ENCODE data around the gene SMPDL3B. TPM values are rescaled to one million over a fixed set of nuclear protein-coding genes. Genes with fewer than 3 reads are reported as not detected.
"Not testable (repeated sequence)": the region's sequence is repeated elsewhere in the genome, so short reads cannot be mapped to it uniquely, and the experiment has no call there.

Gene SMPDL3B
- polyA plus RNA-seq, 2 donors, result 0.59 to 0.98 TPM

- WGBS, 2 donors, result 71 to 76% methylated on average over 1 of the region's 1 CpG
- Histone ChIP-seq H3K9me3 (ENCODE audit: control insufficient read depth in 2 of 2, insufficient read depth in 1 of 2, low read depth in 1 of 2, low read length in 1 of 2) (no peaks in the 10 kb centered on the region), H3K36me3 (ENCODE audit: control insufficient read depth in 2 of 2, insufficient read depth in 2 of 2, low read length in 1 of 2) (no peaks in the 10 kb centered on the region), H3K4me1 (ENCODE audit: control insufficient read depth in 2 of 2, insufficient read depth in 2 of 2, low read length in 1 of 2) (no peaks in the 10 kb centered on the region), H3K27ac (ENCODE audit: low read depth in 2 of 2, low read length in 1 of 2) (no peak overlapping the region), H3K4me3 (ENCODE audit: low read depth in 1 of 2, low read length in 2 of 2) (no peak overlapping the region), H3K27me3 (ENCODE audit: control insufficient read depth in 1 of 2, insufficient read depth in 2 of 2, low read length in 2 of 2) (no peaks in the 10 kb centered on the region)
These were observed 44.5 kb downstream of the SMPDL3B start for GRCh38 chr1:27979151-27979858.

GRCh38 chr1:27979859-27980201 is 45.0 kb downstream of the SMPDL3B start:
- Histone ChIP-seq H3K9me3 (ENCODE audit: control insufficient read depth in 2 of 2, insufficient read depth in 1 of 2, low read depth in 1 of 2, low read length in 1 of 2) (no peaks in the 10 kb centered on the region), H3K36me3 (ENCODE audit: control insufficient read depth in 2 of 2, insufficient read depth in 2 of 2, low read length in 1 of 2) (no peaks in the 10 kb centered on the region), H3K4me1 (ENCODE audit: control insufficient read depth in 2 of 2, insufficient read depth in 2 of 2, low read length in 1 of 2) (no peaks in the 10 kb centered on the region), H3K27ac (ENCODE audit: low read depth in 2 of 2, low read length in 1 of 2) (no peak overlapping the region), H3K4me3 (ENCODE audit: low read depth in 1 of 2, low read length in 2 of 2) (no peak overlapping the region), H3K27me3 (ENCODE audit: control insufficient read depth in 1 of 2, insufficient read depth in 2 of 2, low read length in 2 of 2) (no peaks in the 10 kb centered on the region)
- WGBS, 2 donors, result 29 to 30% methylated on average over 2 of the region's 2 CpGs

DNA sequence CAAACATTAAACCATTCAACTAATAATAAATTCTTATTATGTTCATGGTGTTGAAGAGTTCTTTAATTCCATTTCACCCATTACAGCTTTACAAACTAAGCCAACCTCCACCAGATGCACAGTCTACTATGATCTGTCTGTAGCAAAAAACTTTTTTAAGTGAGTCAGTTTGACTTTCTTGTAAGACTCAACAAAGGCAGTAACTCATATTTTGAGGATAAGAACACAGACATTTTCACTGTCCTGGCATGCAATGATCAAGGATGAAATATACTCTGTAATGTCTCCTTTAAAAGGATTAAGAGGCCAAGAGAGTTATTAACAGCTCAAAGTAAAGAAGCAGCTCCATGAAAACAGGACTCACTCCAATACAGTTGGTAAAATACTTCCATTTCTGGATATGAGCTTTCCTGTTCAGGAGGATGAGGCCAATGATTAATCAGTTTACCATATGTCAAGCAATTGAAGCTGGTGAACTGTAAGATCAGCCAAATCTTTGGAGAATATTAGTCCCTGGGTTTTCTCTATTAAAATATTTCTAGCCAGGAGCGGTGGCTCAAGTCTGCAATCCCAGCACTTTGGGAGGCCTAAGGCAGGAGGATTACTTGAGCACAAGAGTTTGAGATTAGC is 45.5 kb downstream of the SMPDL3B start:
- H3K9me3 ChIP-seq (ENCODE audit: control insufficient read depth in 2 of 2, insufficient read depth in 1 of 2, low read depth in 1 of 2, low read length in 1 of 2), result no peaks in the 10 kb centered on the region
- H3K4me1 ChIP-seq (ENCODE audit: control insufficient read depth in 2 of 2, insufficient read depth in 2 of 2, low read length in 1 of 2), result no peaks in the 10 kb centered on the region
- H3K27me3 ChIP-seq (ENCODE audit: control insufficient read depth in 1 of 2, insufficient read depth in 2 of 2, low read length in 2 of 2), result no peaks in the 10 kb centered on the region
- WGBS, 2 donors, result 83 to 87% methylated on average over 1 of the region's 1 CpG
- H3K27ac ChIP-seq (ENCODE audit: low read depth in 2 of 2, low read length in 1 of 2), result no peak overlapping the region
- H3K36me3 ChIP-seq (ENCODE audit: control insufficient read depth in 2 of 2, insufficient read depth in 2 of 2, low read length in 1 of 2), result peaks cover 0 to 2% of the 10 kb centered on the region in 2 donors
- H3K4me3 ChIP-seq (ENCODE audit: low read depth in 1 of 2, low read length in 2 of 2), result no peak overlapping the region

DNA sequence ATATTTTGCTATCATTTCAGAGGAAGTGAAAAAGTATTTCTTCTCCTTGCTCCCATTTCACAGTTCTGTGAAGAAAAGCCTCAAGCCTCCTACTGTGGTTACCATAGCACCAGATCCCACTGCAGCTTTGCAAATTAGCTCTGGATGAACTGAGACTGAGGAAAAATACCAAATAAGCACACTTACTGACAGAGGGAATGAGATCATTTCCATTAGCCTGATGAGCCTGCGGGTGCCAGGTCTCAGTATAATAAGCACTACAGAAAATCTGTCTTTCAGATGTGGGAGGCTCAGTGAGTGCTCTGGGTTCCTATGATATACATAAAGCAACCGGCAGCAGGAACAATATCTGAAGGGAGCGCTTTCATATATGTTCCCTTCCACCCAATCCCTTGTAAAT is 46.3 kb downstream of the SMPDL3B start:
- Histone ChIP-seq H3K27ac (ENCODE audit: low read depth in 2 of 2, low read length in 1 of 2) (no peak overlapping the region), H3K4me1 (ENCODE audit: control insufficient read depth in 2 of 2, insufficient read depth in 2 of 2, low read length in 1 of 2) (no peaks in the 10 kb centered on the region), H3K36me3 (ENCODE audit: control insufficient read depth in 2 of 2, insufficient read depth in 2 of 2, low read length in 1 of 2) (peaks cover 0 to 3% of the 10 kb centered on the region in 2 donors), H3K9me3 (ENCODE audit: control insufficient read depth in 2 of 2, insufficient read depth in 1 of 2, low read depth in 1 of 2, low read length in 1 of 2) (no peaks in the 10 kb centered on the region), H3K27me3 (ENCODE audit: control insufficient read depth in 1 of 2, insufficient read depth in 2 of 2, low read length in 2 of 2) (no peaks in the 10 kb centered on the region), H3K4me3 (ENCODE audit: low read depth in 1 of 2, low read length in 2 of 2) (no peak overlapping the region)
- WGBS, 2 donors, result 80 to 83% methylated on average over 3 of the region's 3 CpGs

GRCh38 chr1:27990920-27991537 is 56.2 kb downstream of the SMPDL3B start:
- H3K36me3 ChIP-seq (ENCODE audit: control insufficient read depth in 2 of 2, insufficient read depth in 2 of 2, low read length in 1 of 2), result peaks cover 6 to 8% of the 10 kb centered on the region in 2 donors

DNA sequence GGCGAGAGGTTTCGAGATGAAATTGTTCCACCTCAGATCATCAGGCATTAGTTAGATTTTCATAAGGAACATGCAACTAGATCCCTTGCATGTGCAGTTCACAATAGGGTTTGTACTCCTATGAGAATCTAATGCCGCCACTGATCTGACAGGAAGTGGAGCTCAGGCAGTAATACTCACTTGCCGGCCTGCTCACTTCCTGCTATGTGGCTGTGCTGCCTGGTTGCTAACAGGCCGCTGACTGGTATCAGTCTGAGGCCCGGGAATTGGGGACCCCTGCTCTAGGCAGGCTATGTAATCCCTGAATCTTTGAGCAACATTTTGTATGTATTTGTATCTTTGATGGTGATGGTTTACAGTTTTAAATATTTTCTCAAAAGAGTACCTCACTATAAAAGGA is 57.5 kb downstream of the SMPDL3B start:
- no peak overlapping the region for H3K27ac ChIP-seq (ENCODE audit: low read depth in 2 of 2, low read length in 1 of 2)
- H3K4me1 ChIP-seq (ENCODE audit: control insufficient read depth in 2 of 2, insufficient read depth in 2 of 2, low read length in 1 of 2), result no peaks in the 10 kb centered on the region
- H3K9me3 ChIP-seq (ENCODE audit: control insufficient read depth in 2 of 2, insufficient read depth in 1 of 2, low read depth in 1 of 2, low read length in 1 of 2), result no peaks in the 10 kb centered on the region
- WGBS, 2 donors, result 68 to 72% methylated on average over 6 of the region's 6 CpGs
- H3K4me3 ChIP-seq (ENCODE audit: low read depth in 1 of 2, low read length in 2 of 2), result no peak overlapping the region
- H3K36me3 ChIP-seq (ENCODE audit: control insufficient read depth in 2 of 2, insufficient read depth in 2 of 2, low read length in 1 of 2), result peaks cover 10 to 11% of the 10 kb centered on the region in 2 donors
- H3K27me3 ChIP-seq (ENCODE audit: control insufficient read depth in 1 of 2, insufficient read depth in 2 of 2, low read length in 2 of 2), result no peaks in the 10 kb centered on the region

More at GRCh38 chr1:27990920-27991537, 56.2 kb downstream of the SMPDL3B start:
- Histone ChIP-seq H3K27ac (ENCODE audit: low read depth in 2 of 2, low read length in 1 of 2) (no peak overlapping the region), H3K4me3 (ENCODE audit: low read depth in 1 of 2, low read length in 2 of 2) (no peak overlapping the region), H3K27me3 (ENCODE audit: control insufficient read depth in 1 of 2, insufficient read depth in 2 of 2, low read length in 2 of 2) (no peaks in the 10 kb centered on the region), H3K9me3 (ENCODE audit: control insufficient read depth in 2 of 2, insufficient read depth in 1 of 2, low read depth in 1 of 2, low read length in 1 of 2) (no peaks in the 10 kb centered on the region), H3K4me1 (ENCODE audit: control insufficient read depth in 2 of 2, insufficient read depth in 2 of 2, low read length in 1 of 2) (no peaks in the 10 kb centered on the region)
- WGBS, 2 donors, result 97 to 98% methylated on average over 3 of the region's 3 CpGs

GRCh38 chr1:27993241-27993640 is 58.4 kb downstream of the SMPDL3B start:
- Histone ChIP-seq H3K27ac (ENCODE audit: low read depth in 2 of 2, low read length in 1 of 2) (no peak overlapping the region), H3K36me3 (ENCODE audit: control insufficient read depth in 2 of 2, insufficient read depth in 2 of 2, low read length in 1 of 2) (peaks cover 10 to 11% of the 10 kb centered on the region in 2 donors), H3K4me3 (ENCODE audit: low read depth in 1 of 2, low read length in 2 of 2) (no peak overlapping the region), H3K27me3 (ENCODE audit: control insufficient read depth in 1 of 2, insufficient read depth in 2 of 2, low read length in 2 of 2) (no peaks in the 10 kb centered on the region), H3K4me1 (ENCODE audit: control insufficient read depth in 2 of 2, insufficient read depth in 2 of 2, low read length in 1 of 2) (no peaks in the 10 kb centered on the region), H3K9me3 (ENCODE audit: control insufficient read depth in 2 of 2, insufficient read depth in 1 of 2, low read depth in 1 of 2, low read length in 1 of 2) (no peaks in the 10 kb centered on the region)
- 66 to 81% methylated on average over 3 of the region's 3 CpGs for WGBS, 2 donors

DNA sequence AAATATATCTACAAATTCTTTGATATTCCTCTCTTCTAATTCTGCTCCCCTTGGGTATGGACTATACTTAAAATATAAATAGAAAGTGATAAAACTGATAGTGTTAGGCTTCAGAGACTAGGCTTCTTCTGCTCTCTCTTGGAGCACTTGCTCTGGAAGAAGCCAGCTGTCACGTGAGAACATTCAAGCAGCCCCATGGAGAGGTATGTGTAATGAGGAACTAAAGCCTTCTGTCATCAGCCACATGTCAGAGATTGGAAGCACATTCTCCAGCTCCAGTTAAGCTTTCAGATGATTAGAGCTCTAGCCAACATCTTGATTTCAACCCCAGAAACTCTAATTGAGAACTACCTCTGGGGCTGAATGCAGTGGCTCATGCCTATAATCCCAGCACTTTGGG is 59.3 kb downstream of the SMPDL3B start:
- Histone ChIP-seq H3K27ac (ENCODE audit: low read depth in 2 of 2, low read length in 1 of 2) (no peak overlapping the region), H3K27me3 (ENCODE audit: control insufficient read depth in 1 of 2, insufficient read depth in 2 of 2, low read length in 2 of 2) (no peaks in the 10 kb centered on the region), H3K4me1 (ENCODE audit: control insufficient read depth in 2 of 2, insufficient read depth in 2 of 2, low read length in 1 of 2) (no peaks in the 10 kb centered on the region), H3K9me3 (ENCODE audit: control insufficient read depth in 2 of 2, insufficient read depth in 1 of 2, low read depth in 1 of 2, low read length in 1 of 2) (no peaks in the 10 kb centered on the region), H3K36me3 (ENCODE audit: control insufficient read depth in 2 of 2, insufficient read depth in 2 of 2, low read length in 1 of 2) (peaks cover 11 to 13% of the 10 kb centered on the region in 2 donors), H3K4me3 (ENCODE audit: low read depth in 1 of 2, low read length in 2 of 2) (no peak overlapping the region)
- WGBS, 2 donors, result 67 to 81% methylated on average over 1 of the region's 1 CpG

GRCh38 chr1:27994526-27994925 is 59.7 kb downstream of the SMPDL3B start:
- H3K36me3 ChIP-seq (ENCODE audit: control insufficient read depth in 2 of 2, insufficient read depth in 2 of 2, low read length in 1 of 2), result peaks cover 12 to 14% of the 10 kb centered on the region in 2 donors

More at GRCh38 chr1:27994526-27994925, 59.7 kb downstream of the SMPDL3B start:
- H3K4me1 ChIP-seq (ENCODE audit: control insufficient read depth in 2 of 2, insufficient read depth in 2 of 2, low read length in 1 of 2); H3K9me3 ChIP-seq (ENCODE audit: control insufficient read depth in 2 of 2, insufficient read depth in 1 of 2, low read depth in 1 of 2, low read length in 1 of 2); H3K4me3 ChIP-seq (ENCODE audit: low read depth in 1 of 2, low read length in 2 of 2); H3K27ac ChIP-seq (ENCODE audit: low read depth in 2 of 2, low read length in 1 of 2); H3K27me3 ChIP-seq (ENCODE audit: control insufficient read depth in 1 of 2, insufficient read depth in 2 of 2, low read length in 2 of 2): not testable (repeated sequence)
- 98% methylated on average over 6 of the region's 6 CpGs for WGBS, 2 donors
